Endothelial cell of umbilical vein (primary cell): ENCODE data around the gene NAE1. TPM values are rescaled to one million over a fixed set of nuclear protein-coding genes. Genes with fewer than 3 reads are reported as not detected.

ENCODE experiments used
- BruUV-seq: library from RNA; stranded (reverse); fragments of 400-500 nt; replicated peaks from 2 replicates; lab custom pipeline; 2021; lab: Mats Ljungman, UMichigan
- CTCF ChIA-PET: fragments of 300-600, 350-600 bp; sonication (Branson Sonifier 250); formaldehyde crosslinking; loops from one replicate; lab custom pipeline; 2021; ENCODE audit warnings: antibody characterized with exemption, inconsistent platforms; lab: Charles Lee
- POLR2A ChIA-PET: fragments of 300-600, 350-600 bp; sonication (Branson Sonifier 250); formaldehyde crosslinking; loops from one replicate; lab custom pipeline; 2021; ENCODE audit warnings: antibody characterized with exemption, inconsistent platforms; lab: Charles Lee
- DNase-seq: peaks from one replicate; pipeline ENCODE4 v3.0.0-alpha.2; 2011; ENCODE audit warnings: low read depth, low spot score
- FAIRE-seq: peaks from 2 replicates; lab custom pipeline; 2011; peaks lifted over from hg19 to GRCh38; lab: Jason Lieb, UNC
- H2AFZ ChIP-seq: 2 replicates; pipeline ENCODE4 v1.6.0; 2012; ENCODE audit warnings: low read depth, low read length, control low read depth, inconsistent platforms
- H3K27ac ChIP-seq: 2 replicates; pipeline ENCODE4 v1.5.1; 2011; ENCODE audit warnings: low read depth, mild to moderate bottlenecking, control low read depth, low read length, moderate library complexity; ENCODE audit not compliant: insufficient read depth
- H3K27me3 ChIP-seq, 2 experiments: 2 replicates each; pipeline versions ENCODE4 v1.6.0 to v1.6.1; 2011; ENCODE audit warnings: low read length in 2 of 2, mixed read lengths in 1 of 2; ENCODE audit not compliant: control insufficient read depth in 2 of 2, insufficient read depth in 2 of 2
- H3K36me3 ChIP-seq, 2 experiments: 2 replicates in 1 of 2; 3 replicates in 1 of 2; pipeline ENCODE4 v1.5.1; 2011; ENCODE audit warnings: low read length in 2 of 2, mild to moderate bottlenecking in 1 of 2, moderate library complexity in 1 of 2; ENCODE audit not compliant: control insufficient read depth in 2 of 2, insufficient read depth in 2 of 2; ENCODE audit errors: extremely low read depth in 1 of 2
- H3K4me1 ChIP-seq: 3 replicates; pipeline ENCODE4 v1.5.1; 2011; ENCODE audit warnings: mild to moderate bottlenecking, low read length; ENCODE audit not compliant: control insufficient read depth, insufficient read depth; ENCODE audit errors: extremely low read depth
- H3K4me2 ChIP-seq: 2 replicates; pipeline ENCODE4 v1.6.1; 2011; ENCODE audit warnings: low read length, control low read depth, mixed read lengths; ENCODE audit not compliant: insufficient read depth
- H3K4me3 ChIP-seq, 3 experiments: fragments of 200-600 bp in 1 of 3; sonication (generic), shearing (Covaris generic) in 1 of 3; replicated peaks in 1 of 3; 2 replicates each; pipeline ENCODE4 v1.5.1; 2011 to 2016; ENCODE audit warnings: control low read depth in 3 of 3, low read length in 3 of 3, mild to moderate bottlenecking in 2 of 3, inconsistent platforms in 1 of 3, low read depth in 1 of 3, moderate library complexity in 1 of 3; ENCODE audit not compliant: insufficient read depth in 1 of 3
- H3K79me2 ChIP-seq: 2 replicates; pipeline ENCODE4 v1.6.0; 2012; ENCODE audit warnings: low read length, inconsistent platforms; ENCODE audit not compliant: control insufficient read depth, insufficient read depth
- H3K9ac ChIP-seq: replicated peaks from 2 replicates; pipeline ENCODE3; 2011; ENCODE audit warnings: low read length, control low read depth; ENCODE audit not compliant: insufficient read depth; ENCODE audit errors: extremely low read depth
- H3K9me1 ChIP-seq: replicated peaks from 3 replicates; pipeline ENCODE4 v1.6.0; 2011; ENCODE audit warnings: mild to moderate bottlenecking, low read length; ENCODE audit not compliant: control insufficient read depth, insufficient read depth; ENCODE audit errors: extremely low read depth
- H3K9me3 ChIP-seq: replicated peaks from 2 replicates; pipeline ENCODE4 v1.5.1; 2012; ENCODE audit warnings: low read length, inconsistent platforms; ENCODE audit not compliant: control insufficient read depth, insufficient read depth
- H4K20me1 ChIP-seq: replicated peaks from 2 replicates; pipeline ENCODE3; 2011; ENCODE audit warnings: mild to moderate bottlenecking, low read length; ENCODE audit not compliant: control insufficient read depth, insufficient read depth; ENCODE audit errors: extremely low read depth
- EZH2 ChIP-seq: IDR thresholded peaks from 2 replicates; pipeline ENCODE4 v1.6.1; 2012; ENCODE audit warnings: borderline replicate concordance, low read depth, mild to moderate bottlenecking, moderate library complexity, low read length, inconsistent platforms; ENCODE audit not compliant: severe bottlenecking
- FOS ChIP-seq: IDR thresholded peaks from 2 replicates; pipeline ENCODE4 v1.6.1; 2011; ENCODE audit warnings: mild to moderate bottlenecking, low read length, moderate library complexity, borderline replicate concordance; ENCODE audit not compliant: insufficient read depth
- GATA2 ChIP-seq: IDR thresholded peaks from 2 replicates; pipeline ENCODE4 v1.7.0; 2011; ENCODE audit warnings: low read depth, mild to moderate bottlenecking, moderate library complexity, mixed read lengths, low read length; ENCODE audit not compliant: insufficient read length, insufficient read depth
- JUN ChIP-seq: IDR thresholded peaks from 2 replicates; pipeline ENCODE4 v1.6.1; 2011; ENCODE audit warnings: borderline replicate concordance, low read depth; ENCODE audit not compliant: insufficient read length, insufficient read depth
- MYC ChIP-seq: IDR thresholded peaks from one replicate; pipeline ENCODE4 v1.6.1; 2011; ENCODE audit warnings: mild to moderate bottlenecking, low read depth, low read length
- POLR2A ChIP-seq: IDR thresholded peaks from 2 replicates; pipeline ENCODE4 v1.6.1; 2012; ENCODE audit warnings: low read depth, mild to moderate bottlenecking, control low read depth, low read length
- POLR2AphosphoS5 ChIP-seq: IDR thresholded peaks from 2 replicates; pipeline ENCODE4 v1.6.1; 2012; ENCODE audit warnings: low read depth, mild to moderate bottlenecking, control low read depth, low read length, moderate library complexity; ENCODE audit not compliant: insufficient read depth
- dilution Hi-C: fragments of 300-500 bp; cut with MboI; formaldehyde crosslinking; loops from one replicate; pipeline ENCODE4 v1.15.0; 2019; ENCODE audit warnings: low sequenced_read_pairs; ENCODE audit not compliant: extremely low pct_ligation_motif_present
- intact Hi-C: fragments of 100-400 bp; cut with micrococcal nuclease; formaldehyde crosslinking; loops from one replicate; pipeline ENCODE4 v1.10.0; 2022
- polyA plus RNA-seq, 4 experiments: library from polyadenylated mRNA; depleted of rRNA in 3 of 4; stranded (reverse) in 3 of 4; unstranded in 1 of 4; fragments of >200 nt; gene quantifications; 2 replicates each; pipeline versions ENCODE4 v1.2.1 to v1.2.3, GENCODE V29; 2011 to 2012; ENCODE audit warnings: missing spikeins in 1 of 4
- total RNA-seq: library from RNA; stranded (reverse); gene quantifications from 2 replicates; pipeline ENCODE4 v1.2.3, GENCODE V29; 2021
- TF ChIP-seq, protein P1 (sequence below): IDR thresholded peaks from 2 replicates; pipeline ENCODE4 v1.6.1; 2011; ENCODE audit not compliant: insufficient read depth, insufficient read length
- TF ChIP-seq, protein P2 (sequence below), 2 donors: IDR thresholded peaks; 1 replicate in 1 of 2; 2 replicates in 1 of 2; pipeline ENCODE4 v1.5.1; 2011; ENCODE audit warnings: low read length in 2 of 2, mild to moderate bottlenecking in 2 of 2, moderate library complexity in 2 of 2, control low read depth in 1 of 2, inconsistent platforms in 1 of 2, low read depth in 1 of 2; ENCODE audit not compliant: insufficient read depth in 1 of 2; ENCODE audit errors: extremely low read depth in 1 of 2

Gene NAE1
- total and polyA plus RNA-seq, 2 donors (not counting 3 experiments of a cell fraction or from before 2014, with no cell fraction given), result 23.6 to 64.3 TPM

GRCh38 chr16:66832190-66832589, 1.4 kb upstream of the NAE1 start:
- Histone ChIP-seq H3K9me3 (no peaks in the 10 kb centered on the region), H3K4me2 (no peak overlapping the region), H3K27ac (no peak overlapping the region), H3K36me3 (peaks cover 0 to 3% of the 10 kb centered on the region in 2 experiments), H3K9me1 (no peaks in the 10 kb centered on the region), H3K4me1 (peaks cover 8% of the 10 kb centered on the region), H3K27me3 (peaks cover 2 to 15% of the 10 kb centered on the region in 2 experiments), H3K79me2 (peaks cover 23% of the 10 kb centered on the region), H3K9ac (no peak overlapping the region), H2AFZ (no peak overlapping the region), H4K20me1 (no peaks in the 10 kb centered on the region), H3K4me3 (no peak overlapping the region)
- intact Hi-C loops (loop anchor here (5.0 kb wide), 1 partner anchor 80 kb away; the partner anchor contains the start of gene DYNC1LI2), dilution Hi-C loops (no loop called here)
- ChIA-PET POLR2A (no interaction called here), CTCF (interaction anchor here (2.0 to 4.2 kb wide), 2 partner anchors 28 to 35 kb away, joined by 12 to 153 read pairs; no protein-coding TSS in a partner anchor)
- BruUV-seq, result no TSS peak
- TF ChIP-seq EZH2 (no peak), JUN (no peak), POLR2A (no peak), MYC (no peak), POLR2AphosphoS5 (no peak), FOS (no peak), GATA2 (no peak)
- TF ChIP-seq, protein P1, sequence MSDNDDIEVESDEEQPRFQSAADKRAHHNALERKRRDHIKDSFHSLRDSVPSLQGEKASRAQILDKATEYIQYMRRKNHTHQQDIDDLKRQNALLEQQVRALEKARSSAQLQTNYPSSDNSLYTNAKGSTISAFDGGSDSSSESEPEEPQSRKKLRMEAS, result no peak
- TF ChIP-seq, protein P2, sequence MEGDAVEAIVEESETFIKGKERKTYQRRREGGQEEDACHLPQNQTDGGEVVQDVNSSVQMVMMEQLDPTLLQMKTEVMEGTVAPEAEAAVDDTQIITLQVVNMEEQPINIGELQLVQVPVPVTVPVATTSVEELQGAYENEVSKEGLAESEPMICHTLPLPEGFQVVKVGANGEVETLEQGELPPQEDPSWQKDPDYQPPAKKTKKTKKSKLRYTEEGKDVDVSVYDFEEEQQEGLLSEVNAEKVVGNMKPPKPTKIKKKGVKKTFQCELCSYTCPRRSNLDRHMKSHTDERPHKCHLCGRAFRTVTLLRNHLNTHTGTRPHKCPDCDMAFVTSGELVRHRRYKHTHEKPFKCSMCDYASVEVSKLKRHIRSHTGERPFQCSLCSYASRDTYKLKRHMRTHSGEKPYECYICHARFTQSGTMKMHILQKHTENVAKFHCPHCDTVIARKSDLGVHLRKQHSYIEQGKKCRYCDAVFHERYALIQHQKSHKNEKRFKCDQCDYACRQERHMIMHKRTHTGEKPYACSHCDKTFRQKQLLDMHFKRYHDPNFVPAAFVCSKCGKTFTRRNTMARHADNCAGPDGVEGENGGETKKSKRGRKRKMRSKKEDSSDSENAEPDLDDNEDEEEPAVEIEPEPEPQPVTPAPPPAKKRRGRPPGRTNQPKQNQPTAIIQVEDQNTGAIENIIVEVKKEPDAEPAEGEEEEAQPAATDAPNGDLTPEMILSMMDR (IDR thresholded peaks at IDR 0.05; ENCODE audit: extremely low read depth in 1 of 2, insufficient read depth in 1 of 2, low read depth in 1 of 2, low read length in 2 of 2), result no peak
- DNase-seq, result no peak
- no peak for FAIRE-seq
